Prostate gland (tissue), 2 donors: ENCODE measurements around the gene UGT8.

Experiments used
- CTCF ChIP-seq, 4 experiments: fragments of 200-600 bp in 2 of 4; fragments of 450-650 bp in 2 of 4; sonication (generic) in 2 of 4; IDR thresholded peaks; 1 replicate in 3 of 4; 2 replicates in 1 of 4; pipeline ENCODE4 v1.5.1; 2016 to 2019; ENCODE audit warnings: antibody characterized with exemption in 4 of 4, mild to moderate bottlenecking in 2 of 4, moderate library complexity in 2 of 4
- POLR2A ChIP-seq: fragments of 450-650 bp; IDR thresholded peaks from one replicate; pipeline ENCODE4 v1.6.1; 2016; ENCODE audit warnings: antibody characterized with exemption, mild to moderate bottlenecking
- POLR2AphosphoS5 ChIP-seq: sonication (generic); formaldehyde crosslinking; IDR thresholded peaks from one replicate; pipeline ENCODE4 v1.6.1; 2017; ENCODE audit warnings: antibody characterized with exemption

GRCh38 chr4:114717432-114717831 is 118.8 kb downstream of the UGT8 start:
- TF ChIP-seq CTCF (IDR thresholded peaks at IDR 0.05) (no peak), POLR2AphosphoS5 (no peak), POLR2A (no peak)
